ENCODE measurements around the gene ITPR2.
"Not testable (repeated sequence)": the region's sequence is repeated elsewhere in the genome, so short reads cannot be mapped to it uniquely, and the experiment has no call there.

Gene ITPR2

DNA sequence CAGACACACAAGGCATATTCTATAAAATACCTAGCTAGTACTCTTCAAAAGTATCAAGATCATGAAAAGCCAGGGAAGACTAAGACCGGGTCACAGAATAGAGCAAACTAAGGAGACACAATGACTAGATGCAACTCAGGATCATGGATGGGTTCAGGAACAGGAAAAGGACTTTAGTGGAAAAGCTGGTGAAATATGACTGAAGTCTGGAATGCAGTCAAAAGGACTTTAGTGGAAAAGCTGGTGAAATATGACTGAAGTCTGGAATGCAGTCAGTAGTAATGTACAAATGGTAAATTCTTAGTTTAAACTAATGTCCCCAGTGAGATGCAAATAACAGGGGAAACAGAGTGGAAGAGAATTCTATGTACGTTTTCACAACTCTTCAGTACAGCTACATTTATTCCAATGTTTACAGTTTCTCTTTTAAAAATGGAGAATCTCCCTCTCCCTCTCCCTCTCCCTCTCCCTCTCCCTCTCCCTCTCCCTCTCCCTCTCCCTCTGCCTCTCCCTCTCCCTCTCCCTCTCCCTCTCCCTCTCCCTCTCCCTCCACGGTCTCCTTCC lies 49.1 kb downstream of the ITPR2 start:
- DNase-seq, result not testable (repeated sequence)

GRCh38 chr12:26783131-26783526 lies 49.9 kb downstream of the ITPR2 start:
- DNase-seq, result no peak

- DNase-seq, result no peak
These were observed 50.4 kb downstream of the ITPR2 start for GRCh38 chr12:26782372-26783130.

GRCh38 chr12:26780656-26781055 lies 52.3 kb downstream of the ITPR2 start:
- not testable (repeated sequence) for DNase-seq

GRCh38 chr12:26778173-26778775 lies 54.7 kb downstream of the ITPR2 start:
- DNase-seq, result not testable (repeated sequence)

- no peak for DNase-seq
These were observed 55.8 kb downstream of the ITPR2 start for GRCh38 chr12:26777236-26777635.

- not testable (repeated sequence) for DNase-seq
These were observed 57.0 kb downstream of the ITPR2 start for GRCh38 chr12:26775991-26776390.

- no peak for DNase-seq
These were observed 59.5 kb downstream of the ITPR2 start for GRCh38 chr12:26773313-26774104.

GRCh38 chr12:26771861-26772260 lies 61.1 kb downstream of the ITPR2 start:
- no peak for DNase-seq

DNA sequence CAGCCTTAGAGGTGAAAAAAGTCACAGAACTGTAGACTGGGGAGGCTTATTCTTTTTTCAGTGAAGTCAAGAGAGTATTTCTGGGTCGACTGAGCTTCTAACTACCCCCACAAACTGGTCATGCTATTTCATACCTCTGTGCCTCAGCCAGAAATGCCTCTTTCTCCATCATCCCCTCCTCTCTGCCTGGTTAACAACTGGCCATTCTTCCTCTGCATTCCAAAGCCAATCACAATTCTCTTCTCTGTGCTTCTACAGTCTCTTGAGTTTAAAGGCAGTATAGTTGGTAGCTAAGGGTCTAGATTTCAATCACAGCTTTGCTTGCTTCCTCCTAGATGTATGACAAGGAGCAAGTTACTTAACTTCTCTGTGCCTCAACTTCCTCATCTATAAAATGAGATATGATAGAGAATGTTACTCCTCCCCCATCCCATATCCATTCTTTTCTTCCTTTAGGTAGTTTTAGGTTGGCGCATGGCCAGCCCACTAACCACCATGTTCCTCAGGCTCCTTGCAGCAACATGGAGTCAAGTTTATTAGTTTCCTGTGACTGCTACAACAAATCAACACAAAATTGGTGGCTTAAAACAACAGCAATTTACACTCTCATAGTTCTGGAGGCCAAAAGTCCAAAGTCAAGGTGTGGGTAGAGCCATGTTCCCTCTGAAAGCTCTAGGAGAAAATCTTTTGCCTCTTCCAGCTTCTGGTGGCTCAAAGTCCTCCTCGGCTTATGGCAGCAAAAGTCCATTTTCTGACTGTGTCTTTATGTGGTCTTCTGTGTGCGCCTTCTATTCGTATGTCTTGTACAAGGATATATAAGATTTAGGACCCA lies 62.5 kb downstream of the ITPR2 start:
- no peak for DNase-seq

- DNase-seq, result no peak
These were observed 63.4 kb downstream of the ITPR2 start for GRCh38 chr12:26769611-26770010.

DNA sequence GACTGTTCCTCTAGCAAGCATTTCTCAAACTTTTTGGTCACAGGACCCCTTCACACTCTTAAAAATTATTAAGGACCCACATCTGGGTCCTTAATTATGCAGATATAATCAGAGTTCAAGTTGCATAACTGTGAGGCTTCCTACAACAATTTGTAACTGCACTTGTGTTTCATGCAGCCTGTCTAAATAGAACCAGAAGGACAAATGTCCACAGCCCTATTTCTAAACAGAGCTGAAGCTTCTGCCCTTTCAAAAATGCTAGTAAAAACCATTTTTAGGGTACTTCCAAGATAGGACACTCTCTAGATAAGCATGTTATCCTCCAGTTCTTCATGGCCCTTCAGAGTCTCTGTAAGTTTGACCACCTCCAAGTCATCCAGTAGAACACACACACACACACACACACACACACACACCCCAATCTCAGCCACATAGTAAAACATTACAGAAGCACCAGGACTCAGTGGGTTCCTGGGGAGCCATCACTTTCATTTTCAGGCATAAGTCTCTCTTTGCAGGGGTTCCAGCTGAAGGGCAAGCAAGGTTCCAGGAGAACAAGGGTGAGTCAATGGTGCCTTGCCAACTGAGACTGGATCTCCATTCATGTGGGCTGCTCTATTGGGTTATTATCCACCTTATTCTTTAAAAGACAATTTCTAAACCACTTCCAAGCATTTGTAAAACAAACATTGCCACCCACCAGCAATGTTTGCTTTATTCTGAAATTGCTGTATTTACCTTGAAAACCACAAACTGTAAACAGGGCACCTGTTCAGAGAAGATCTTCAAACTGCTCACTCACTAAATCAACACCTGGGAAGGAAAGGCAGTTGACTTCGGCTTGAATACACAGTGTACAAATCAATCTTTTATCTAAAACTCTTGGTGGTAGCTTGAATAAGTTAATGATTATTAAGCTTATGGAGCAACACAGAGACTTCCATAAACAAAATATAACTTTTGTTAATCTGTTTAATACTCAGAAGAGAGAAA lies 64.1 kb downstream of the ITPR2 start:
- no peak for DNase-seq

DNA sequence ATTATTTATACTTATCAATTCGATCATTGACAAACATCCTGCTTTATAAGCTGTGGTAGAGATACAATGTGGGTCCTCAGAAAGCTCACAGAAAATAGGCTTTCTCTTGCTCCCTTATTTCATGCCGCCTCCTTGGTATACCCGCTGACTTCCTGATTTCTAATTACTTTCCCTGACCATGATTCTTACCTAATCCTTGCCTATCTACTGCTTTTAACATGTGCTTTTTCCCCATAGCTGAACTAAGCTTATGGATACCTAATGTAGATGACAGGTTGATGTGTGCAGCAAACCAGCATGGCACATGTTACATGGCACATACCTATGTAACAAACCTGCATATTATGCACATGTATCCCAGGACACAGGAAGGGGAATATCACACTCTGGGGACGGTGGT lies 65.1 kb downstream of the ITPR2 start:
- no peak for DNase-seq

DNA sequence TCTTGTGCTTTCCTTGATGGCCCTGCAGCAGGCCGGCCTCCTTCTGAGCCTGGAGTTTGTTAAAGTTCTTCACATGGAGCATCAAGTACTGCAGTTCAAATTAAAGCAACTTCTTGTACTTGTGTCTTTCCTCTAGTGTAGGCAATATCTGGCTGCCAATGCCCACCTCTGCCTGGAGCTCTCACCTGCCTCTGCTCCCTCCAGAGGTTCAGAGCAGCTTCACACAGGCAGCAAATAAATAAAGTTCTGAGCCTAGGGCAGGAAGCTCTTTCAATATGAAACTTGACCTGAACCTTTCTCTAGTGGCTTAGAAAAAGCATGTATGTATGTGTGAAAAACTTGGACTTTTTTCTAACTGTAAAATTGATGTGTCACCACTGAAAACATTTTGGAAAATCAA lies 65.9 kb downstream of the ITPR2 start:
- DNase-seq, result no peak

DNA sequence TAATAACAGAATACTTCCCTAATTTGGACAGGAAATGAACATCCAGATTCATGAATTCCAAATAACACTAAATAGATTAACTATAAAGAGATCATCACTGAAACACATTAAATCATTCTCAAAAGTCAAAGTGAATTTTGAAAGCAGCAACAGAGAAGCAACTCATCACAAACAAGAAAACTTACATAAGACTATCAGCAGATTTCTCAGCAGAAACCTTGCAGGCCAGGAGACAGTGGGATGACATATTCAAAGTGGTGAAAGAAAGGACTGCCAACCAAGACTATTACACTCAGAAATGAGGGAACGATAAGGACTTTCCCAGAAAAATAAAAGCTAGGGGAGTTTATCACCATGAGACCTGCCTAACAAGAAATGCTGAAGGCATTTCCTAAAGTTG lies 70.8 kb downstream of the ITPR2 start:
- DNase-seq, result no peak

GRCh38 chr12:26761775-26762174 lies 71.2 kb downstream of the ITPR2 start:
- DNase-seq, result no peak

GRCh38 chr12:26760657-26761293 lies 72.2 kb downstream of the ITPR2 start:
- no peak for DNase-seq

- DNase-seq, result not testable (repeated sequence)
These were observed 77.6 kb downstream of the ITPR2 start for GRCh38 chr12:26755362-26755761.

DNA sequence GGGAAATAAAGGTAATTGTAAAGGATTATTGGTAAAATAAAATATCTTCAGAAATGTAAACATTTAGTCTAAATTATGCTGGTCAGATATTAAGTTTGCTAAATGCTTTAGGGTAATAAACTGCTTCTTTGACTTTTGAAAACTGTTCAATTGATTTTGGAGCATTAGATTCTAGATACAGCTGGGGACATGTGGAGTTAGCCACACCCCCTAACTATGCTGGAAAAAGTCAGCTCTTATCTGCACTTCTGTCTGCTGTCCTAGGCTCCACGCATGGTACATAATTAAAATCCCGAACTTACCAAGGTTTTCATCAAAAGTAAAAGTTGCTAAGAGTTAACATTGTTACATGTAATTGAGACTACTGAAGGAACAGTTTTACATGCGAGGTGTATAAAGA lies 78.8 kb downstream of the ITPR2 start:
- DNase-seq, result no peak

DNA sequence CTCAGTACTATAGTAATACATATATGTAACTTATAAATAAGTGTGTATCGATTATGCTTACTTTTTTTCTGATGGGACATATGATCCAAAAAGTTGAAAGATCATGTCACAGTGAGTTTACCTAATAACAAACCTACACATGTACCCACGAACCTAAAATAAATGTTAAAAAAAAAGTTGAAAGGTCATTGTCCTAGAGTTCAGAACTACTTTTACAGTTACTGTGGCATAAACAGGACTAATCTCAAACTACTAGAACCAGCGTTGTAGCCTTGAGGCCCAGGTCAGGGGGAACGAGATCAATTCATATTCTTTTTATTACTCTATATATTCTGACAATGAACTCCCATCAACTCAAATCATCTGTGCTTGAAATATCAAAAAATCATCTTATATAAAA lies 81.8 kb downstream of the ITPR2 start:
- DNase-seq, result no peak
